Measurements from ENCODE around the gene CASZ1. TPM values are rescaled to one million over a fixed set of nuclear protein-coding genes. Genes with fewer than 3 reads are reported as not detected.

CASZ1 gene
- total and polyA plus RNA-seq, 2 experiments from 2014 or later = 6.2 to 6.7 TPM

DNA sequence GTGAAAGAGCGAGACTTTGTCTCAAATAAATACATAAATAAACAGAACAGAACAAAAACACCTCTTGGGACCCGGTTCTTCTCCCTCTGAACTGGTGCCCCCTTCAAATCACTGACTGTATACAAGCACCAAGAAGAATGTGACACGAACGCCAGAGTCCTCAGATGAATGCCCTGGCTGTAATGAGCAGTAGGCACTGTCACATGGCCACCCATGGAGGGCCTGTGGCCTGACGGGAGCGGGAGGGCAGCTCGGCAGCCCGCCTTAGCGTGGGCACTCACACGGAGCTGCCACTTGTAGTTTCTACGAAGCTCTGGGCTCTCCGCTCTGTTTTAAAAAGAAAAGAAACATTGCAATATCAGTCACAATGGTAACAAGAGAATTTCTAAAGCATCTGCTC, 175.7 kb downstream of the CASZ1 start:
- peaks cover 7% of the 10 kb centered on the region for H3K4me1 Mint-ChIP-seq
- TF ChIP-seq, protein P1, sequence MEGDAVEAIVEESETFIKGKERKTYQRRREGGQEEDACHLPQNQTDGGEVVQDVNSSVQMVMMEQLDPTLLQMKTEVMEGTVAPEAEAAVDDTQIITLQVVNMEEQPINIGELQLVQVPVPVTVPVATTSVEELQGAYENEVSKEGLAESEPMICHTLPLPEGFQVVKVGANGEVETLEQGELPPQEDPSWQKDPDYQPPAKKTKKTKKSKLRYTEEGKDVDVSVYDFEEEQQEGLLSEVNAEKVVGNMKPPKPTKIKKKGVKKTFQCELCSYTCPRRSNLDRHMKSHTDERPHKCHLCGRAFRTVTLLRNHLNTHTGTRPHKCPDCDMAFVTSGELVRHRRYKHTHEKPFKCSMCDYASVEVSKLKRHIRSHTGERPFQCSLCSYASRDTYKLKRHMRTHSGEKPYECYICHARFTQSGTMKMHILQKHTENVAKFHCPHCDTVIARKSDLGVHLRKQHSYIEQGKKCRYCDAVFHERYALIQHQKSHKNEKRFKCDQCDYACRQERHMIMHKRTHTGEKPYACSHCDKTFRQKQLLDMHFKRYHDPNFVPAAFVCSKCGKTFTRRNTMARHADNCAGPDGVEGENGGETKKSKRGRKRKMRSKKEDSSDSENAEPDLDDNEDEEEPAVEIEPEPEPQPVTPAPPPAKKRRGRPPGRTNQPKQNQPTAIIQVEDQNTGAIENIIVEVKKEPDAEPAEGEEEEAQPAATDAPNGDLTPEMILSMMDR (conservative IDR thresholded peaks at IDR 0.05; ENCODE audit: low read depth in 2 of 2) = no peak
- no peak for TF ChIP-seq ZNF331 (CRISPR knock-in tag; IDR thresholded peaks at IDR 0.05; ENCODE audit: low read depth)
- no peak for TF ChIP-seq NANOG (IDR thresholded peaks at IDR 0.05; ENCODE audit: borderline replicate concordance)
- TF ChIP-seq STAT1 (IDR thresholded peaks at IDR 0.05; ENCODE audit: unreplicated experiment) = no peak
- no peak for TF ChIP-seq ZNF114 (CRISPR knock-in tag; IDR thresholded peaks at IDR 0.05)
- no peak for TF ChIP-seq POLR2AphosphoS5 (IDR thresholded peaks at IDR 0.05; ENCODE audit: low read depth)
- no peak for TF ChIP-seq CREB1 (CRISPR knock-in tag; IDR thresholded peaks at IDR 0.05; ENCODE audit: low read depth)
- no peak for TF ChIP-seq JUNB (IDR thresholded peaks at IDR 0.05; ENCODE audit: unreplicated experiment)
- TF ChIP-seq EZH2 (IDR thresholded peaks at IDR 0.05; ENCODE audit: low read depth, unreplicated experiment) = no peak
- TF ChIP-seq, protein P2, sequence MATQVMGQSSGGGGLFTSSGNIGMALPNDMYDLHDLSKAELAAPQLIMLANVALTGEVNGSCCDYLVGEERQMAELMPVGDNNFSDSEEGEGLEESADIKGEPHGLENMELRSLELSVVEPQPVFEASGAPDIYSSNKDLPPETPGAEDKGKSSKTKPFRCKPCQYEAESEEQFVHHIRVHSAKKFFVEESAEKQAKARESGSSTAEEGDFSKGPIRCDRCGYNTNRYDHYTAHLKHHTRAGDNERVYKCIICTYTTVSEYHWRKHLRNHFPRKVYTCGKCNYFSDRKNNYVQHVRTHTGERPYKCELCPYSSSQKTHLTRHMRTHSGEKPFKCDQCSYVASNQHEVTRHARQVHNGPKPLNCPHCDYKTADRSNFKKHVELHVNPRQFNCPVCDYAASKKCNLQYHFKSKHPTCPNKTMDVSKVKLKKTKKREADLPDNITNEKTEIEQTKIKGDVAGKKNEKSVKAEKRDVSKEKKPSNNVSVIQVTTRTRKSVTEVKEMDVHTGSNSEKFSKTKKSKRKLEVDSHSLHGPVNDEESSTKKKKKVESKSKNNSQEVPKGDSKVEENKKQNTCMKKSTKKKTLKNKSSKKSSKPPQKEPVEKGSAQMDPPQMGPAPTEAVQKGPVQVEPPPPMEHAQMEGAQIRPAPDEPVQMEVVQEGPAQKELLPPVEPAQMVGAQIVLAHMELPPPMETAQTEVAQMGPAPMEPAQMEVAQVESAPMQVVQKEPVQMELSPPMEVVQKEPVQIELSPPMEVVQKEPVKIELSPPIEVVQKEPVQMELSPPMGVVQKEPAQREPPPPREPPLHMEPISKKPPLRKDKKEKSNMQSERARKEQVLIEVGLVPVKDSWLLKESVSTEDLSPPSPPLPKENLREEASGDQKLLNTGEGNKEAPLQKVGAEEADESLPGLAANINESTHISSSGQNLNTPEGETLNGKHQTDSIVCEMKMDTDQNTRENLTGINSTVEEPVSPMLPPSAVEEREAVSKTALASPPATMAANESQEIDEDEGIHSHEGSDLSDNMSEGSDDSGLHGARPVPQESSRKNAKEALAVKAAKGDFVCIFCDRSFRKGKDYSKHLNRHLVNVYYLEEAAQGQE (IDR thresholded peaks at IDR 0.05; ENCODE audit: unreplicated experiment) = no peak
- TF ChIP-seq, protein P3, sequence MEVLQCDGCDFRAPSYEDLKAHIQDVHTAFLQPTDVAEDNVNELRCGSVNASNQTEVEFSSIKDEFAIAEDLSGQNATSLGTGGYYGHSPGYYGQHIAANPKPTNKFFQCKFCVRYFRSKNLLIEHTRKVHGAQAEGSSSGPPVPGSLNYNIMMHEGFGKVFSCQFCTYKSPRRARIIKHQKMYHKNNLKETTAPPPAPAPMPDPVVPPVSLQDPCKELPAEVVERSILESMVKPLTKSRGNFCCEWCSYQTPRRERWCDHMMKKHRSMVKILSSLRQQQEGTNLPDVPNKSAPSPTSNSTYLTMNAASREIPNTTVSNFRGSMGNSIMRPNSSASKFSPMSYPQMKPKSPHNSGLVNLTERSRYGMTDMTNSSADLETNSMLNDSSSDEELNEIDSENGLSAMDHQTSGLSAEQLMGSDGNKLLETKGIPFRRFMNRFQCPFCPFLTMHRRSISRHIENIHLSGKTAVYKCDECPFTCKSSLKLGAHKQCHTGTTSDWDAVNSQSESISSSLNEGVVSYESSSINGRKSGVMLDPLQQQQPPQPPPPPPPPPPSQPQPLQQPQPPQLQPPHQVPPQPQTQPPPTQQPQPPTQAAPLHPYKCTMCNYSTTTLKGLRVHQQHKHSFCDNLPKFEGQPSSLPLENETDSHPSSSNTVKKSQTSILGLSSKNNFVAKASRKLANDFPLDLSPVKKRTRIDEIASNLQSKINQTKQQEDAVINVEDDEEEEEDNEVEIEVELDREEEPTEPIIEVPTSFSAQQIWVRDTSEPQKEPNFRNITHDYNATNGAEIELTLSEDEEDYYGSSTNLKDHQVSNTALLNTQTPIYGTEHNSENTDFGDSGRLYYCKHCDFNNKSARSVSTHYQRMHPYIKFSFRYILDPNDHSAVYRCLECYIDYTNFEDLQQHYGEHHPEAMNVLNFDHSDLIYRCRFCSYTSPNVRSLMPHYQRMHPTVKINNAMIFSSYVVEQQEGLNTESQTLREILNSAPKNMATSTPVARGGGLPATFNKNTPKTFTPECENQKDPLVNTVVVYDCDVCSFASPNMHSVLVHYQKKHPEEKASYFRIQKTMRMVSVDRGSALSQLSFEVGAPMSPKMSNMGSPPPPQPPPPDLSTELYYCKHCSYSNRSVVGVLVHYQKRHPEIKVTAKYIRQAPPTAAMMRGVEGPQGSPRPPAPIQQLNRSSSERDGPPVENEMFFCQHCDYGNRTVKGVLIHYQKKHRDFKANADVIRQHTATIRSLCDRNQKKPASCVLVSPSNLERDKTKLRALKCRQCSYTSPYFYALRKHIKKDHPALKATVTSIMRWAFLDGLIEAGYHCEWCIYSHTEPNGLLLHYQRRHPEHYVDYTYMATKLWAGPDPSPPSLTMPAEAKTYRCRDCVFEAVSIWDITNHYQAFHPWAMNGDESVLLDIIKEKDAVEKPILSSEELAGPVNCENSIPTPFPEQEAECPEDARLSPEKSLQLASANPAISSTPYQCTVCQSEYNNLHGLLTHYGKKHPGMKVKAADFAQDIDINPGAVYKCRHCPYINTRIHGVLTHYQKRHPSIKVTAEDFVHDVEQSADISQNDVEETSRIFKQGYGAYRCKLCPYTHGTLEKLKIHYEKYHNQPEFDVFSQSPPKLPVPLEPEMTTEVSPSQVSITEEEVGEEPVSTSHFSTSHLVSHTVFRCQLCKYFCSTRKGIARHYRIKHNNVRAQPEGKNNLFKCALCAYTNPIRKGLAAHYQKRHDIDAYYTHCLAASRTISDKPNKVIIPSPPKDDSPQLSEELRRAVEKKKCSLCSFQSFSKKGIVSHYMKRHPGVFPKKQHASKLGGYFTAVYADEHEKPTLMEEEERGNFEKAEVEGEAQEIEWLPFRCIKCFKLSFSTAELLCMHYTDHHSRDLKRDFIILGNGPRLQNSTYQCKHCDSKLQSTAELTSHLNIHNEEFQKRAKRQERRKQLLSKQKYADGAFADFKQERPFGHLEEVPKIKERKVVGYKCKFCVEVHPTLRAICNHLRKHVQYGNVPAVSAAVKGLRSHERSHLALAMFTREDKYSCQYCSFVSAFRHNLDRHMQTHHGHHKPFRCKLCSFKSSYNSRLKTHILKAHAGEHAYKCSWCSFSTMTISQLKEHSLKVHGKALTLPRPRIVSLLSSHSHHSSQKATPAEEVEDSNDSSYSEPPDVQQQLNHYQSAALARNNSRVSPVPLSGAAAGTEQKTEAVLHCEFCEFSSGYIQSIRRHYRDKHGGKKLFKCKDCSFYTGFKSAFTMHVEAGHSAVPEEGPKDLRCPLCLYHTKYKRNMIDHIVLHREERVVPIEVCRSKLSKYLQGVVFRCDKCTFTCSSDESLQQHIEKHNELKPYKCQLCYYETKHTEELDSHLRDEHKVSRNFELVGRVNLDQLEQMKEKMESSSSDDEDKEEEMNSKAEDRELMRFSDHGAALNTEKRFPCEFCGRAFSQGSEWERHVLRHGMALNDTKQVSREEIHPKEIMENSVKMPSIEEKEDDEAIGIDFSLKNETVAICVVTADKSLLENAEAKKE (CRISPR knock-in tag; IDR thresholded peaks at IDR 0.05) = no peak
- no peak for TF ChIP-seq EZH2phosphoT487 (IDR thresholded peaks at IDR 0.05; ENCODE audit: unreplicated experiment)
- TF ChIP-seq, protein P4, sequence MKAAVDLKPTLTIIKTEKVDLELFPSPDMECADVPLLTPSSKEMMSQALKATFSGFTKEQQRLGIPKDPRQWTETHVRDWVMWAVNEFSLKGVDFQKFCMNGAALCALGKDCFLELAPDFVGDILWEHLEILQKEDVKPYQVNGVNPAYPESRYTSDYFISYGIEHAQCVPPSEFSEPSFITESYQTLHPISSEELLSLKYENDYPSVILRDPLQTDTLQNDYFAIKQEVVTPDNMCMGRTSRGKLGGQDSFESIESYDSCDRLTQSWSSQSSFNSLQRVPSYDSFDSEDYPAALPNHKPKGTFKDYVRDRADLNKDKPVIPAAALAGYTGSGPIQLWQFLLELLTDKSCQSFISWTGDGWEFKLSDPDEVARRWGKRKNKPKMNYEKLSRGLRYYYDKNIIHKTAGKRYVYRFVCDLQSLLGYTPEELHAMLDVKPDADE (IDR thresholded peaks at IDR 0.05) = no peak
- no peak overlapping the region for H3K27ac Mint-ChIP-seq

More for the DNA sequence above, 175.7 kb downstream of the CASZ1 start:
- Mint-ChIP-seq H3K36me3 (ENCODE audit: low read depth) (no peaks in the 10 kb centered on the region), H3K9me3 (no peaks in the 10 kb centered on the region; the same call in 2 of the 3 replicates), H3K27me3 (ENCODE audit: insufficient read depth, low read depth, poor library complexity) (peaks cover 10% of the 10 kb centered on the region), H3K4me3 (no peak overlapping the region)
- H2AFZ ChIP-seq = no peak overlapping the region
- ATAC-seq = no peak
- no peaks in the 10 kb centered on the region for H3K36me3 ChIP-seq (ENCODE audit: insufficient read depth)
- no peaks in the 10 kb centered on the region for H3K27me3 ChIP-seq (ENCODE audit: insufficient read depth)
- H3K4me1 ChIP-seq (ENCODE audit: insufficient read depth) = no peaks in the 10 kb centered on the region
- no peak for DNase-seq (ENCODE audit: low spot score)
- H3K4me2 ChIP-seq = no peak overlapping the region
- no peak overlapping the region for H3K27ac ChIP-seq (ENCODE audit: low read depth)
- no peaks in the 10 kb centered on the region for H3K9me2 ChIP-seq (ENCODE audit: insufficient read depth)
- H3F3A ChIP-seq (replicated peaks; ENCODE audit: low read depth) = no peaks in the 10 kb centered on the region
- no peaks in the 10 kb centered on the region for H4K20me1 ChIP-seq (replicated peaks; ENCODE audit: insufficient read depth)
- no peaks in the 10 kb centered on the region for H3K79me2 ChIP-seq (replicated peaks; ENCODE audit: insufficient read depth)
- H3K4me3 ChIP-seq = no peak overlapping the region
